ENCODE data around the gene CAPN9.

CAPN9 gene

DNA sequence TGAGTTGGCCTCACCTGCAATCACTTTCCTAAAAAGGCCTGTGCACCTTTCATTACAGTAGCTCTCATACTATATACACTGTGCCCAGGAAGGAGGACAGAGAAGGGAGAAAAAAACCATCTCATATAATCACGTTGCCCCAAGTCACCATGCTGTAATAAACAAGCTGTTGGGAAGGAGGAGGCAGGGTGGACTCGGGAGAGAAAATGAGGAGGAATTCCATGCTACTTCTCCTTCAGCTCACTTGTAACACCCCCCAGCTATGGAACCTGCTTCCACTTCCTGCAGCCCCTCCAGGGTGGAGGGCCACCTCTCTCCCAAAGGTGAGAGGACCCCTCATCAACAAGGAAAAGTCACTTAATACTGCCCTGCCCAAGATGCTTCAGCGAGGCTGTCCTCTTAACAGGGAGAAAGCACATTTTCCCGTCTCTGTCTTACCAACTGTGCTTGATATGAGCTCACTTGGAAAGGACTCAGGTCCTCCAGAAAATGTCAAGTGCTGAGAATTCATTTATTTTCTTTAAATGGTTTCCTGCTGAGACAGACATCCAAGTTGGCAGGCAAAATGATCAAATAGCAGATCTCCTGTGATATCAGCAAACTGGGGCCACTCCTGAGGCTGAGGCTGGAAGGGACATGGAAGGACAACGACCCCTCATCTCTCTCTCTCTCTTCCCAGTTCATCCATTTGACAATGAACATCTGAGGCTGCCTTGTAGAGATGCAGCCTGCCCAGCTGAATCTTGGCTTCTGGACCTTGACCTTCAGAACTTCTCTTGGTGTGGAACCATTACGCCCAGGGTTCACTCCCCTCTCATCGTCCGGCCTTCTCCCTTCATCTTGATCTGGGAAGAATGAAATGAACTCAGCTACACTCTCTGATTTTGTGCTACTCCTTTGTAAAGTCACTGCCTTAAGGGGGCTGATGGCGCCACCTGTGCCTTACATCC, 54.0 kb downstream of the CAPN9 start:
- no peak for DNase-seq

- no peak for DNase-seq
Observed at GRCh38 chr1:230804396-230804795, 57.2 kb downstream of the CAPN9 start.

- no peak for DNase-seq
Observed at GRCh38 chr1:230806552-230806951, 59.4 kb downstream of the CAPN9 start.

DNA sequence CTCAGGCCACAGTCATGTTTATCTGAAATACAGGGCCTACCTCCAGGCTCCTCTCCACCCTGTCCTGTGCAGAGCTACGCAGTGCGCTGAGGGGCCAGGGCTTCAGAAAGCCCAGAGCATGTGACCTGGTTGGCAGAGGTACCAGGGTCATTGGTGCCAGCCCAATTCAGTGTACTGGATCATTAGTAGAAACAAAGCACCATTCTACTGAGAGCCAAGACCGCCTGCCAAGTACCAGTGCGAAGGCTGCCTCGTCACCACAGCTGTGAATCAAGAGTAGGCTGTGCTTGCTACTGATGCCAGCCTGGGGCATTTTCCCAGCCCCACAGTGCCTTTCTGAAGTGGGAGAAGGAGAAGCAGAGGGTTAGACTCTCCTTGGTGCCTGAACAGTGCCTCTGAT, 59.8 kb downstream of the CAPN9 start:
- no peak for DNase-seq

- no peak for DNase-seq
Observed at GRCh38 chr1:230807561-230808280, 60.5 kb downstream of the CAPN9 start.

- no peak for DNase-seq
Observed at GRCh38 chr1:230808281-230808872, 61.2 kb downstream of the CAPN9 start.

DNA sequence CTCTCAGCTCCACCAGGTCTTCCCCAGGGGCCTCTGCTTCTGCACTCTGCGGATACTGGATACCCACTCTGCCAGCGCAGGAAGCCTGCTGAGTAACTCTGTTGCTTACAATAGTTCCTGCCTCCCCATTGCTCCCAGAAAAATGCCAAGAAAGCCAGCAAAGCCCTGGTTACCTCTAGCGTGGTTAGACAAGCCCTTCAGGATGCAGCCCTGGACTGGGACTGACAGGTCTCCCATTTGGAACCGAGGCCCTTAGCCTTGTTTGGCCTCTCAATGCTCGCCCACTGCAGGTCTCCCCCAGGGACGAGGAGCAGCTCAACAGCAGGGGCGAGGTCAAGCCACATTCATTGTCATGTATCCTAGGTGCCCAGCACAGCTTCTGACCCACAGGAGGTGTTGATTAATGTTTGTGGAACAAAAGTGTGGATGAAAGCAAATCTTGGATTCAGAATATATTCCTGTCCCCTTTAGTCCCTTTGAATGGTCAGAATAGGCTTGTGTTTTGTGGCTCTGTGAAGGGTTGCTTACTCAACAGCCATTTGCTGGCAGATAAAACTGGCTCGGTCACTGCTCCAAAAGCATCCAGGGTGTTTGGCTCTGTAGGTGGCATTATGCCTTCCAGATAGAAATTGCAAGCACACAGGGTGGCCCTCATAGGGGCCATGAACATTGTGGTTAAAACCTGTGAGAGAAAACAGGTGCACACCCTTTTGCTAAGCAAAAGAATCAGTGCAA, 62.2 kb downstream of the CAPN9 start:
- DNase-seq: no peak

DNA sequence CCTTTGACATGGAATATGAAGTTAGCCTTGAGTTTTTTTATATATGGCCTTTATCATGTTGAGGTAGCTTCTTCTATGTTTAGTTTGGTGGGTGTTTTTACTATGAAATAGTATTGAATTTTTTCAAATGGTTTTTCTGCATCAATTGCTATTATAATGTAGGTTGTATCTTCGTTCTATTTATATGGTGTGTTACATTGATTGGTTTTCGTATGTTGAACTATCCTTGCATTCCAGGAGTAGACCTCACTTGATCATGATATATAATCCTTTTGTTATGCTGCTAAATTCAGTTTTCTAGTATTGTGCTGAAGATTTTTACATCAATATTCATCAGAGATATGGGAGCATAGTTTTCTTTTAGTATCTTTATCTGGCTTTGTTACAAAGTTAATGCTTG, 65.4 kb downstream of the CAPN9 start:
- DNase-seq: no peak

- no peak for DNase-seq
Observed at GRCh38 chr1:230814949-230815692, 67.9 kb downstream of the CAPN9 start.

GRCh38 chr1:230816018-230816417, 68.8 kb downstream of the CAPN9 start:
- DNase-seq: no peak

DNA sequence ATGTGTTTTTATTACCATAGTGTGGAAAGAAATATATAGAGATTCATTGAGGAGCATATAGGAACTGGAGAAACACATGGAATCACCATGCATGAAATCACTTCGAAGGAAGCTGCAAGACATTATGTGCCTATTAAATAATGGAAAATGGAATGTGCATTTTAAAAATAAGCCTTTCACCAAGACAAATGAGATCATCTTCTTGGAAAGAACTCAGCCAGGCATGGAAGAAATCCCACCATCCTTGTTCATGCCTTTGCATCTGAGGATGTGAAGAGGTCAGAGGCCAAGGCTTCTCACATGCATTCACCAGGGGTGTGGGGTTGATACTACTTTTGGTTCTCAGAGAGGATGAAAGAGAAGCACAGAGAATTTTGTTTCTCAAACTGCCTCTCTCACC, 71.2 kb downstream of the CAPN9 start:
- no peak for DNase-seq

DNA sequence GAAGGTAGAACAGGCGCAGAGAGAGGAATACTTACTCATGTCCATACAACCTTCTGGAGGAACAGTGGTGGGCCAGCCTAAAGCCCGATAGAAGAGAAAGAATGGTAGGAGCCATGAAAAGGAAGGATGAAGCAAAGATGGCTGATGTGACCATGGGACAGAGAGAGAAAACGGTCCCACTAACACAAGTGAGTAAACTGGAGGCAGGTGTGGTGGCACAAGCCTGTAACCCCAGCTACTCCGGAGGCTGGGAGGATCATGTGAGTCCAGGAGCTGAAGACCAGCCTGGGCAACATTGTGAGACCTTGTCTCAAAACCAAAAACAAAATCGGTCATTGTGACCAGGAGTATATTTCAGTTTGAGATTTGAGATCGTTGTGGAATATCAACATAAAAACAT, 71.7 kb downstream of the CAPN9 start:
- no peak for DNase-seq

GRCh38 chr1:230819976-230820375, 72.8 kb downstream of the CAPN9 start:
- no peak for DNase-seq

DNA sequence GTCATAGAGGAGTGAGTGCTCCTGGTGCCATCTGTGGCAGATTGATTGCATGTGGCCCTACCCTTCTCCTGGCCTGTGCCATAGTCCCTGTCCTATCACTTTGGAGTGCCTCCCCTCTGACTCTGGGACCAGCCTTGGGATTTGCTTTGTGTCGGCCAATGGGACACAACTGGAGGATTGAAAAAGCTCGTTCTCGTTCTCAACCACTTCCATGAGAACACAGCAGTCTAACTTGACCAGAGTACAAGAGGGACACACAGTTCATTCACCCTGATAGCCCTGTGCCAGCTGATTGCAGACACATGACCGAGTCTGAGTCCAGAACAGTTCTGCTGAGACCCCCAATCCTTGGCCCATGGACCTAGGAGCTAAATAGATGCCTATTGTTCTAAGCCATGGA, 73.4 kb downstream of the CAPN9 start:
- no peak for DNase-seq

GRCh38 chr1:230821346-230821745, 74.2 kb downstream of the CAPN9 start:
- no peak for DNase-seq

GRCh38 chr1:230822092-230822581, 74.9 kb downstream of the CAPN9 start:
- no peak for DNase-seq

- DNase-seq: no peak
Observed at GRCh38 chr1:230823426-230823825, 76.2 kb downstream of the CAPN9 start.

DNA sequence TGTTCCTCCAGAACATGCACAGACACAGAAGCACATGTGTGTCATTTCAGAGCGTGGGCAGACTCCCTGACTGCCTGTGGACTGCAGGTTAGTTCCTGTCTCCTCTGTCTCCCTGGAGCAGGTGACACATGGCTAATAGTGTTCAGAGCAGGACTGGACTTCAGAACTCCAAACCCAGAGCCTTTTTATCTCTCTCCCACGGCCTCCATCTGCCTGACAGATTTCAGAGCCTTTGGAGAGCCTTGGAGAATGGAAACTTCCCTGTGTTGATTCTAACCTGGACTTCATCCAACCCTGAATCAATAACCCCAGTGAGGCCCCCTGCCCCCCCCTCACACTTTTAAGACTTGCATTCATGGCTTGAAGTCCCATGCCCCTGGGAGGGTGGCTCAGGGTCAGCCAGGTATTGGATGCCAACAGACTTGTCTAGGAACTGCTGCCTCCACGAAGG, 76.8 kb downstream of the CAPN9 start:
- DNase-seq: no peak

- DNase-seq: no peak
Observed at GRCh38 chr1:230824551-230824918, 77.3 kb downstream of the CAPN9 start.

- no peak for DNase-seq
Observed at GRCh38 chr1:230824919-230825721, 77.9 kb downstream of the CAPN9 start.

DNA sequence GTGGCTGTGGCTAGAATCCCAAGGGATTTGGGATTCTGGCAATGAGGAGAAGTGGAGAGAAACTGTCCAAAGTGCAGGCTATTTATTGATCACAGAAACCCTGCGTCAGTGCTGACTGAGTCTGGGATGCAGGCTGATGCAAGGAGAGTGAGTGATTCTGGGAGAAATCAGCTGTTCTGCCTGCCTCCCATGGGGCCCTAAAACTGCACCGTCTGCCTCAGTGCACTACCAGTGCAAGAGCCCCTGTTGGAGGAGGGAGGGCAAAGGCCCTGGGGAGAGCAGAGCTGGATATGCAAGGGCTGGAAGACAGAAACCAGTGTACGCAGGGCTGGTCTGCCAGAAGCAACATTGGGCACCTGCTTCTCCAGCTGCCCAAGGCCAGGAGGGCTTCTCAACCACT, 78.6 kb downstream of the CAPN9 start:
- DNase-seq: no peak
